Esophagus squamous epithelium (tissue), 5 donors: ENCODE results near the gene MCC. TPM values are rescaled to one million over a fixed set of nuclear protein-coding genes. Genes with fewer than 3 reads are reported as not detected.

Experiments used
- DNase-seq: peaks from one replicate; lab custom pipeline; 2025; lab: John Stamatoyannopoulos, UW
- H3K27ac ChIP-seq, 4 donors: fragments of 200-600 bp; sonication (generic); one replicate each; pipeline ENCODE4 v1.5.1; 2016 to 2019; ENCODE audit warnings: mild to moderate bottlenecking in 1 of 4
- H3K27me3 ChIP-seq, 4 donors: fragments of 200-600 bp; sonication (generic); 1 replicate in 3 of 4; 2 replicates in 1 of 4; pipeline versions ENCODE4 v1.5.1 to v1.6.0; 2017 to 2021; ENCODE audit warnings: antibody characterized with exemption in 1 of 4
- H3K36me3 ChIP-seq, 3 donors: fragments of 200-600 bp; sonication (generic); one replicate each; pipeline ENCODE4 v1.5.1; 2016 to 2019
- H3K4me1 ChIP-seq, 3 donors: fragments of 200-600 bp; sonication (generic); one replicate each; pipeline ENCODE4 v1.5.1; 2017 to 2019
- H3K4me3 ChIP-seq, 4 donors: fragments of 200-600 bp; sonication (generic); 1 replicate in 3 of 4; 2 replicates in 1 of 4; pipeline ENCODE4 v1.5.1; 2016 to 2019; ENCODE audit warnings: mild to moderate bottlenecking in 2 of 4, moderate library complexity in 1 of 4
- H3K9me3 ChIP-seq, 3 donors: fragments of 200-600 bp; sonication (generic); one replicate each; pipeline ENCODE4 v1.5.1; 2016 to 2019
- POLR2A ChIP-seq, 4 donors: fragments of 450-650 bp; IDR thresholded peaks; one replicate each; pipeline ENCODE4 v1.6.1; 2017; ENCODE audit warnings: antibody characterized with exemption in 4 of 4, mild to moderate bottlenecking in 4 of 4, moderate library complexity in 3 of 4
- WGBS, 2 donors: methylation state at CpG; one replicate each; pipeline ENCODE4 v1.1.5; 2018; 5-methylcytosine and 5-hydroxymethylcytosine counted together
- intact Hi-C: fragments of 100-400 bp; cut with DNase I; formaldehyde crosslinking; loops from one replicate; pipeline ENCODE4 v1.15.0; 2022
- total RNA-seq, 4 donors: library from RNA; depleted of rRNA; stranded (reverse); fragments of >200 nt; gene quantifications; one replicate each; pipeline ENCODE4 v1.1.0, GENCODE V29; 2016
- TF ChIP-seq, protein P1 (sequence below), 6 experiments: fragments of 450-650 bp in 4 of 6; fragments of 200-600 bp in 2 of 6; sonication (generic) in 2 of 6; IDR thresholded peaks; one replicate each; pipeline ENCODE4 v1.5.1; 2016 to 2019; ENCODE audit warnings: antibody characterized with exemption in 6 of 6, mild to moderate bottlenecking in 4 of 6, moderate library complexity in 4 of 6
- donor health status: DM: yes; HTN: yes; CAD: no.

Gene MCC
- total RNA-seq, 4 donors from 2014 or later: 41.6 to 45.4 (median 43.4) TPM

DNA sequence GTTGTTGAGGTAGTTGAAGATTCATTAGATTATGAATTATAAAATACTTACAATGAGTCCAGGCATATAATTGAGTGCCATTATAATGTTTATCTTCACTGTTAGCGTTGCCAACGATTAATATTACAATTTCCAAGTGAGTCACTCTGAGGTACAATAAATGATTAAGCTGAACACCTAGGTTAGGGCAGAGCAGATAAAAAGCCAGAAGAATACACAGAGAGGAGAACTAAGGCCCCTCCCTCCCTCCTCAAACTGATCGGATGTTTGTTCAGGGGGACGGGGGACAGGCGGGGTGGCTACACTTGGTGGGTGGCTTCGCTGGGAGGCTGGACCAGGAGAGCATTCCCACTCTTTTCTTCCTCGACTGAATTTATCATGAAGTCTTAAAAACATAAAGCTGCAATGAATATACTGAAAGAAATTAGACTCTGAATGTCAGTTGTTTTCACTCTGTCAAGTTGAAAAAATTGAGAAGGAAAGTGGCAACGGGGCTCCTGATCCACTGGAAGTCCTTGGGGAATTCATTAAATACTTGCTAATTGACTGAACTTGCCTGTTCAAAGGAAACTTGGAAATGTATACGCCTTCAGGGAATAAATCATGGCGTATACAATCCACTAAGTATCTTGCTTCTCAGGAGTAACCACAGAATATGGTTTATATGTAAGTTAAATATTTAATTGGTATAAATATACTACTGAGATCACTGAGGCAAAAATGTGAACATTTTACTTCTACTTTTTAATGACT is 251.5 kb downstream of the MCC start:
- no peak for TF ChIP-seq POLR2A (IDR thresholded peaks at IDR 0.05)
- TF ChIP-seq, protein P1, sequence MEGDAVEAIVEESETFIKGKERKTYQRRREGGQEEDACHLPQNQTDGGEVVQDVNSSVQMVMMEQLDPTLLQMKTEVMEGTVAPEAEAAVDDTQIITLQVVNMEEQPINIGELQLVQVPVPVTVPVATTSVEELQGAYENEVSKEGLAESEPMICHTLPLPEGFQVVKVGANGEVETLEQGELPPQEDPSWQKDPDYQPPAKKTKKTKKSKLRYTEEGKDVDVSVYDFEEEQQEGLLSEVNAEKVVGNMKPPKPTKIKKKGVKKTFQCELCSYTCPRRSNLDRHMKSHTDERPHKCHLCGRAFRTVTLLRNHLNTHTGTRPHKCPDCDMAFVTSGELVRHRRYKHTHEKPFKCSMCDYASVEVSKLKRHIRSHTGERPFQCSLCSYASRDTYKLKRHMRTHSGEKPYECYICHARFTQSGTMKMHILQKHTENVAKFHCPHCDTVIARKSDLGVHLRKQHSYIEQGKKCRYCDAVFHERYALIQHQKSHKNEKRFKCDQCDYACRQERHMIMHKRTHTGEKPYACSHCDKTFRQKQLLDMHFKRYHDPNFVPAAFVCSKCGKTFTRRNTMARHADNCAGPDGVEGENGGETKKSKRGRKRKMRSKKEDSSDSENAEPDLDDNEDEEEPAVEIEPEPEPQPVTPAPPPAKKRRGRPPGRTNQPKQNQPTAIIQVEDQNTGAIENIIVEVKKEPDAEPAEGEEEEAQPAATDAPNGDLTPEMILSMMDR (IDR thresholded peaks at IDR 0.05): no peak
- Histone ChIP-seq H3K36me3 (no peaks in the 10 kb centered on the region), H3K9me3 (no peaks in the 10 kb centered on the region), H3K4me1 (peaks cover 3 to 58% (median 15%) of the 10 kb centered on the region in 3 donors), H3K27ac (no peak overlapping the region), H3K27me3 (no peaks in the 10 kb centered on the region), H3K4me3 (no peak overlapping the region)
- DNase-seq: no peak
- WGBS, 2 donors: 33 to 35% methylated on average over 10 of the region's 10 CpGs
- intact Hi-C loops: no loop called here

DNA sequence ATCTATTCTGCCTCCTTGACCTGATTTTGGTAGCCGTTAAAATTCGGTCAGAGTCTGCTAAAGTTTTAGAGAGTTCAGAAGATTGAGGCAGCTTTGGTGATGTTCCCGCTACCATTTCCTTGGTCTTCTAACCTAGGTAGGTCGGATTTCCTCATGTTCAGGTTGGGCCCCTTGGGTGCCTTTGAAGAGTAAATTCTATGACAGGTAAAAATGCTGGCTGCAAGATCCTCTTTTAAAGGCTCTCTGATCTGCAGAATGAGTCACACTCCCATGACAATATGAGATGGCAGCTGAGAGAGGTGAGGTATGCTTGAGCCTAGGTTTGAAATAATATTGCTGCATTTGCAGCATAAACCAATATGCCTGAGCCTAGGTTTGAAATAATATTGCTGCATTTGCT is 252.4 kb downstream of the MCC start:
- intact Hi-C loops: no loop called here

DNA sequence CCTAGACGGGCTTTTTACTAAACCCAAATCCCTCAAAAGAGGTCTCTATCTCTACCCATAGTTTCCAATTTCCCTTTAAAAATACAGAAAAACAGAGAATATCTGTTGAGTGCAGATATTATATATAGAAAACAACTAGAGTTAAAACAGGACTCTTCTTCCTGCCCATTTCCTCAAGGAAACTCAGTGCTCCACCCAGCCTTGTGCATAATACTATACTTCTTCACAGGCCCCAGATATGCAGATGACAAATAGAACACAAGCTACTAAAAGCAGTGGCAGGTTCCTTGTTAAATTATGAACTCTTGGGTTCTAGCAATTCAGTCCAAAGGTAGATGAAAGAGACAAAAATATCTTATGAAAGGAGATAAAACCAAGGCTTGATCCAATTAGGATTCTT is 253.7 kb downstream of the MCC start:
- TF ChIP-seq, protein P1 (IDR thresholded peaks at IDR 0.05): no peak
- no peak for TF ChIP-seq POLR2A (IDR thresholded peaks at IDR 0.05)
- peaks cover 3 to 67% (median 22%) of the 10 kb centered on the region in 3 donors for H3K4me1 ChIP-seq
- H3K27ac ChIP-seq: no peak overlapping the region
- 50 to 57% methylated on average over 1 of the region's 1 CpG for WGBS, 2 donors
- no peaks in the 10 kb centered on the region for H3K9me3 ChIP-seq
- H3K4me3 ChIP-seq: no peak overlapping the region
- no peaks in the 10 kb centered on the region for H3K36me3 ChIP-seq
- H3K27me3 ChIP-seq: no peaks in the 10 kb centered on the region
- DNase-seq: no peak
- intact Hi-C loops: no loop called here

More for the DNA sequence above, 252.4 kb downstream of the MCC start:
- no peak for DNase-seq
- WGBS, 2 donors: 76 to 94% methylated on average over 4 of the region's 4 CpGs
- H3K36me3 ChIP-seq: no peaks in the 10 kb centered on the region
- H3K4me3 ChIP-seq: no peak overlapping the region
- H3K27me3 ChIP-seq: no peaks in the 10 kb centered on the region
- no peak overlapping the region for H3K27ac ChIP-seq
- no peaks in the 10 kb centered on the region for H3K9me3 ChIP-seq
- H3K4me1 ChIP-seq: peaks cover 3 to 66% (median 22%) of the 10 kb centered on the region in 3 donors
- no peak for TF ChIP-seq POLR2A (IDR thresholded peaks at IDR 0.05)
- TF ChIP-seq, protein P1 (IDR thresholded peaks at IDR 0.05): no peak

DNA sequence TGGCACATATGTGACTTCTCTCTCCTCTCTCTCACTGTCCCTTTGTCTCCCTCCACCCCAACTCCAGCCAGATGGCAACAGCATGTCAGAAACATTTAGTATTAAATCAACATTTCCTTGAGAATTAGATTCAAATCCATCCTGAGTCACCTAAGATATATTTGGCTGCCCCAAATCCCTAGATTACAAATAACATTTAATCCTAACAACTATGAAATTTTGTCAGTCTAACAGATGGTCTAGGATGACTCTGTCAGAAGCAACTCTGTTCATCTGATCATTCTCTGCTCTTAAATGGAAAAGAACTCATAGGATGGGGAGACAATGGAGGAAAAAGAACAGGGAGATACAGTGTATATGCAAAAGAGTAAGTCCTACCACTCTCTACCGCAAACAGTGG is 254.6 kb downstream of the MCC start:
- no peak overlapping the region for H3K4me3 ChIP-seq
- H3K9me3 ChIP-seq: no peaks in the 10 kb centered on the region
- no peak overlapping the region for H3K27ac ChIP-seq
- no peaks in the 10 kb centered on the region for H3K36me3 ChIP-seq
- peaks cover 3 to 66% (median 22%) of the 10 kb centered on the region in 3 donors for H3K4me1 ChIP-seq
- no peak for TF ChIP-seq POLR2A (IDR thresholded peaks at IDR 0.05)
- TF ChIP-seq, protein P1 (IDR thresholded peaks at IDR 0.05): no peak
- intact Hi-C loops: no loop called here
- no peaks in the 10 kb centered on the region for H3K27me3 ChIP-seq
- 86 to 100% methylated on average over 1 of the region's 1 CpG for WGBS, 2 donors
- DNase-seq: no peak

DNA sequence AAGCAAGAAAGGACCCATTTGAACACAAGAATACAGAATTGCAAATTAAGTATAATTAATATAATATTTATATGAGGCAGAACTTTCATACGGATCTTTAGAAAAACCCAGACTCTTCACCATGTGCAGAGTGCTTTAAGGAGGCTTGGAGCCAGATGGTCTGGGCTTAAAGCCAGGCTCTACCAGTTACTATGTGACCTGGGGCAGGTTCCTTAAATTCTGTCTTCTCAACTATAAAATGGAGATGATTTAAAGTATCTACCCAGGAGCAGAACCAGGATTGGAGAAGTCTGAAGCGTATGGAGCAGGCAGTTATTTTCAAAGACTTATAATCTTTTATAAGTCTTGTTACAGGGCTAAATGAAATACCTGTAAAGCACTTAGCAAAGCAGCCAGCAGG is 255.6 kb downstream of the MCC start:
- intact Hi-C loops: no loop called here
- Histone ChIP-seq H3K4me1 (peaks cover 3 to 66% (median 22%) of the 10 kb centered on the region in 3 donors), H3K27me3 (no peaks in the 10 kb centered on the region), H3K36me3 (no peaks in the 10 kb centered on the region), H3K27ac (peak overlapping the region in 2 of 4 donors; percentile 49 to 62), H3K9me3 (no peaks in the 10 kb centered on the region), H3K4me3 (no peak overlapping the region)
- no peak for TF ChIP-seq POLR2A (IDR thresholded peaks at IDR 0.05)
- TF ChIP-seq, protein P1 (IDR thresholded peaks at IDR 0.05): no peak
- WGBS, 2 donors: 16 to 45% methylated on average over 2 of the region's 2 CpGs
- DNase-seq: no peak
